Hepatocyte (in vitro differentiated cells): ENCODE data around the gene IFI44.

ENCODE experiments used
- EZH2phosphoT487 ChIP-seq: fragments of 200-600 bp; sonication (generic); IDR thresholded peaks from one replicate; pipeline ENCODE4 v1.6.1; 2018; ENCODE audit warnings: antibody characterized with exemption, mild to moderate bottlenecking, low read depth, moderate library complexity; ENCODE audit not compliant: unreplicated experiment, severe bottlenecking
- TF ChIP-seq, protein P1 (sequence below): fragments of 200-600 bp; sonication (generic); IDR thresholded peaks from 2 replicates; pipeline ENCODE4 v1.5.1; 2016; ENCODE audit warnings: antibody characterized with exemption, mild to moderate bottlenecking; ENCODE audit not compliant: poor library complexity

DNA sequence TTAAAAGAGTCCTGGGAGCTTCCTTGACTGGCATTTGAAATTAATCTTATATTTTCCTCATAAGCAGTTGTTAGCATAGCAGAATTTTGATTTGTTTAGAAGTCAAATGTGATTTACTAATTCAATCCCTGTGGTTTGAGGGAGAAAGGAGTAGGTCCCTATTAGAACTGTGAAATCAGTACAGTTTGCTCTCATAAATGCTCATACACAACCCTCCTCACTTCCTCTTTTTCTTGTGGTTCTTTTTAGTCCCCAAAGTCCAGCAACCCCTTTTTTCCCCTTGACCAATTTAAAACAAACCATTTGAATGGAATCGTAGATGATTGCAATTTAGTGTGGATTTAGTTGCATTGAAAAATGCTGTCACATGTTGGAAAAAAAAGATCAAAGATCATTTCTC lies 9.2 kb upstream of the IFI44 start:
- TF ChIP-seq EZH2phosphoT487, result no peak
- TF ChIP-seq, protein P1, sequence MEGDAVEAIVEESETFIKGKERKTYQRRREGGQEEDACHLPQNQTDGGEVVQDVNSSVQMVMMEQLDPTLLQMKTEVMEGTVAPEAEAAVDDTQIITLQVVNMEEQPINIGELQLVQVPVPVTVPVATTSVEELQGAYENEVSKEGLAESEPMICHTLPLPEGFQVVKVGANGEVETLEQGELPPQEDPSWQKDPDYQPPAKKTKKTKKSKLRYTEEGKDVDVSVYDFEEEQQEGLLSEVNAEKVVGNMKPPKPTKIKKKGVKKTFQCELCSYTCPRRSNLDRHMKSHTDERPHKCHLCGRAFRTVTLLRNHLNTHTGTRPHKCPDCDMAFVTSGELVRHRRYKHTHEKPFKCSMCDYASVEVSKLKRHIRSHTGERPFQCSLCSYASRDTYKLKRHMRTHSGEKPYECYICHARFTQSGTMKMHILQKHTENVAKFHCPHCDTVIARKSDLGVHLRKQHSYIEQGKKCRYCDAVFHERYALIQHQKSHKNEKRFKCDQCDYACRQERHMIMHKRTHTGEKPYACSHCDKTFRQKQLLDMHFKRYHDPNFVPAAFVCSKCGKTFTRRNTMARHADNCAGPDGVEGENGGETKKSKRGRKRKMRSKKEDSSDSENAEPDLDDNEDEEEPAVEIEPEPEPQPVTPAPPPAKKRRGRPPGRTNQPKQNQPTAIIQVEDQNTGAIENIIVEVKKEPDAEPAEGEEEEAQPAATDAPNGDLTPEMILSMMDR, result no peak
